Stimulated activated CD8-positive, alpha-beta memory T cell treated with anti-CD3 and anti-CD28 coated beads, Interleukin-7, amount 100 ng/mL, for 48 hours (primary cell): ENCODE results near the gene LMF1.

ENCODE experiments used
- DNase-seq, 2 donors: peaks; one replicate each; pipeline ENCODE4 v3.0.0-alpha.2; 2020; ENCODE audit warnings: low read depth in 1 of 2; ENCODE audit errors: extremely low read depth in 1 of 2

Gene LMF1

GRCh38 chr16:986411-986810 lies 15.6 kb upstream of the LMF1 start:
- DNase-seq = no peak

- DNase-seq = no peak
Observed at GRCh38 chr16:985646-986400, 15.0 kb upstream of the LMF1 start.

GRCh38 chr16:984736-985636 lies 14.2 kb upstream of the LMF1 start:
- no peak for DNase-seq

DNA sequence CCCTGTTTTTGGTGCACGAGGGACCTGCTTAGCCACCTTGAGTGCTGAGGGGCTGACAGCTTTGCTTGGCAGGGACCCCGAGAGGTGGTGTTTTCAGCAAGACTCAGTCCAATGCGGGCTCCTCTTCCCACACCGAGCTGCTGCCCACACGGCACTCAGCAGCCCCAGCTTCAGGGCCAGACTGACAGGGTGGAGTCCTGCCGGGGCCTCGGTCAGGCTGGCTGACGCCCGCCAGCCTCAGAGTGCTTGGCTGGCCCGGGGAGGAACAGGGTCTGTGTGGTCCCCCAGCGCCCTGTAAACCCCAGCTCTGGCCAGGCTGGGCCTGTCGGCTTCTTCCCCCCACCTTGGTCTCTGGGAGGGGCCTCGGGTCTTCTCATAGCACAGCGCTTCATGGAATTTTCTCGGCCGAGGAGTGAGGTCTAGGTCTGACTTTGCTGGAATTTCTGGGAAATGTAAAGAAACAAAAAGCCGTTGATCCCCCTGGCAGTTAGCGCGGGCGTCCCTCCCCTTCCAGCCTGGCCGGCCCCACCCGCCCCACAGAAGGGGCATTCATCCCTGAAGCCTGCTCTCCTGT lies 13.4 kb upstream of the LMF1 start:
- DNase-seq = no peak

DNA sequence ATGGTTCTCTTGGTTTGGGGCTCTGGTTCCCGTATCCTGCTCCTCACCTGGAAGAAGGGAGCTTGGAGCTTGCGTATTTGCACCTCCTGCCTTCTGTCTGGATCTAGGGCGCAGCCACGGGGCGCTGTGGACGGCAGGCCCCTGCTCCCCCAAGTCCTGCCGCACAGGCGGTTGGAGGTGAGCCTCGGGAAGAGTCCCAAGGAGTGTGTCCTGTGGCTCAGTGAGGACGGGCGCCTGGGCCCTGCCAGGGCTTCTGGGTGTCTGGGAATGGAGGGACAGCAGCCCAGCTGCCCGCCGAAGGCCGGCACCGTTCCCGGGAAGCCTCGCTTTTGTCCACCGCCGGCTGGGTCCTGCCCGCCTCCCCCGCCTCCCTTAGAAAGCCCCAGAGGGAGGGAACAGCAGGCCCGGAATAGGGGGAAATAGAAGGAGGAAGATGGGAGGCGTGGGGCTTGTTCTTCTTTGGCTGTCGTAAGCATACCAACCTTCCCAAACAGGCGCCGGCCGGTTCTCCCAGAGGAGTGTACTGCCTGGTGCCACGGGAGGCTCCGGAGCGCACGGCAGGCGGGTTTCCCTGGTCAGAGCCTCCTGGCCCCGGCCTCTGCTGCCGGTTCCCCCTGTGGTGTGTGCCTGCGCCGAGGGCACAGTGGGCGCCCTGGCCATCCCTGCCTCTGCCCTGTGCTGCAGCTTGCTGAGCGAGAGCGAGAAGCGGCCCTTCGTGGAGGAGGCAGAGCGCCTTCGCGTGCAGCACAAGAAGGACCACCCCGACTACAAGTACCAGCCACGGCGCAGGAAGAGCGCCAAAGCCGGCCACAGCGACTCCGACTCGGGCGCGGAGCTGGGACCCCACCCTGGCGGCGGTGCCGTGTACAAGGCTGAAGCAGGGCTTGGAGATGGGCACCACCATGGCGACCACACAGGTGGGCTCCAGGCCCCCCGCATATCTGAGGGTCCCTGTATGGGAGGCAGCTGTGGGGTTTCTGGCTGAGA lies 12.6 kb upstream of the LMF1 start:
- no peak for DNase-seq

DNA sequence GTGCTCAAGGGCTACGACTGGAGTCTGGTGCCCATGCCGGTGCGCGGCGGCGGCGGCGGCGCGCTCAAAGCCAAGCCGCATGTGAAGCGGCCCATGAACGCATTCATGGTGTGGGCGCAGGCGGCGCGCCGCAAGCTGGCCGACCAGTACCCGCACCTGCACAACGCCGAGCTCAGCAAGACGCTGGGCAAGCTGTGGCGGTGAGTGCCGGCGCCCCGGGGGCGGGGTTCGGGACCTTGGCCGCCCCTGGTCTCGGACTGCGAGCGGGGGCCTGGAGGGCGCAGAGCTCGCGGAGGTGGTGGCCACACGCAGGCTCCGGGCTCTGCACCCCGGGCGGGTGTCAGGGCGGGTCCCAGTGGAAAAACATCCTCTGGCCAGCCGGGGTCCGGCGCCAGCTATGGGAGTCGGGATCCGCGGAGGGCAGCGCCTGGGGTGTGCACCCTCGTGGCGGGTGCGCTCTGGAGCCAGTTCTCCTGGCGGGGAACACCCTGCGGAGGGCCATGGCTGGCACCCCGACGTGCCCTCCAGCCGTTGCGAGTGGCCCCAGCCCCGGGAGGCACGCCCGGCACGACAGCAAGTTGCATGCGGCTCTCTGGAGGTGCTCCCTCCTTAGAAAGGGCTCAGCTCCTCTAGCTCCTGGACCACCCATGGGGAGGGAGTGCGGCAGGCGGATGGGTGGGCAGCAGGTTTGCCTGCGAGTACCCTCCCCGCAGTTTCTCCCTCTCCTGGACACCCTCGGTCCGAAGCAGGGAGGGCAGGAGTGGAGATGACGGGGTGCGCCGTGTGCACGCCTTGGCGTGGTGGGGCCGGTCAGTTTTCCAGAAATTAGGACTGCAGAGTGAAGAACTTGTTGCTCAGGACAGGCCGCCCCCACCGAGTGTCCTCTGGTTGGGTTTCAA lies 11.6 kb upstream of the LMF1 start:
- no peak for DNase-seq

DNA sequence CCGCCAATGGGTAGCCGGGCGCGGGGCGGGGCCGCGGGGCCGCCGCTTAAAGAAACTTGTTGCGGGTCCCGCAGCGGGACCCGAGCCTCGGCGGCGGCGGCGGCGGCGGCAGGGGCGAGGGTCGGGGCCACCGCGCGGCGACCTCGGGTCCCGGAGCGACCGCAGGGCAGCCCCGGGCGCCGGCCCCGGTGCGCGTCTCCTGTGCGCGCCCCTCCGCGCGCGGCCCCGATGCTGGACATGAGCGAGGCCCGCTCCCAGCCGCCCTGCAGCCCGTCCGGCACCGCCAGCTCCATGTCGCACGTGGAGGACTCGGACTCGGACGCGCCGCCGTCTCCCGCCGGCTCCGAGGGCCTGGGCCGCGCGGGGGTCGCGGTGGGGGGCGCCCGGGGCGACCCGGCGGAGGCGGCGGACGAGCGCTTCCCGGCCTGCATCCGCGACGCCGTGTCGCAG lies 10.9 kb upstream of the LMF1 start, which contains the start of gene SOX8:
Gene SOX8 (plus strand): TSS at position 76 of the 450 bp plus-strand sequence. CDS start 153 bp downstream, at position 229.
- peak in 1 of 2 donors; percentile 32 for DNase-seq

DNA sequence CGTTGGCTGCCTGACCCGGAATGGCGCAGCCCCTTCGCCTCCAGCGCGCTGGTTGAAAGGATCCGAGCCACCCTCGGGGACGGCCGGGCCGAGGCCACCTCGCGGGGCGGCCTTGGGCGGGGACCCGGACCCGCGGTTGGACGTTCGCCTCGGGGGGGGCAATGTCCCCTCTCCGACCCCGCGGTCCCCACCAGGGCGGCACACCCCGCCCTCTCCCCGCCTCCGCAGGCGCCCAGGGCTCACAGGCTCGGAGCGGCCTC lies 9.7 kb upstream of the LMF1 start:
- no peak for DNase-seq

GRCh38 chr16:979859-980594 lies 9.2 kb upstream of the LMF1 start:
- no peak for DNase-seq

- DNase-seq = no peak
Observed at GRCh38 chr16:979147-979546, 8.4 kb upstream of the LMF1 start.

DNA sequence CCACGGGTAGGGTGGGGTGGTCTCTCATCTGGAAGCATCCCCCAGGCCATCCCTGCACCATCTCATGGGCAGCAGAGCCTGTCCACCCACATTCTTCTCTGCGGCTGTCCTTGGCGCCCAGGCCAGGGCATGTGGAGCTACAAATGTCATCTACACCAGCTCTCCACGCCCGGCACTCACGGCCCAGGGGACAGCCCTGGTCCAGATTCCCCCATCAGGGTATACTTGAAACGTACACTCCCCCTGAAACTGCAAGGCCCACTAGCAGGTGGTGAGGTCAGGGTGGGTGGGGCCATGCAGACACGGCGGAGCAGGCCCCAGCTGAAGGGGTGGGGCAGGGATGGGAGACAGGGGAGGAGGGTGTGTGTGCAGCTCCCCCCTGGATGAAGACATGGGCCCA lies 7.6 kb upstream of the LMF1 start:
- no peak for DNase-seq

DNA sequence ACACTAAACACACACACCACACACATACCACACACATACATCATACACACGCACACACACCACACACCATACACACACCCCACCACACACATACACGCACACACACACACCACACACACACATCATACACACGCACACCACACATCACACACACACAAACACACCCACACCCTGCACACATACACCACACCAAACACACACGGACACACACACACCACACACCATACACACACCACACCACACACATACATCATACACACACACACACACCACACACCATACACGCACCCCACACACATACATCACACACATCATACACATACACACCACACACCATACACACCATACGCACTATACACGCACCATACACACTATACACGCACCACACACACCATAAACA lies 7.1 kb upstream of the LMF1 start:
- no peak for DNase-seq

DNA sequence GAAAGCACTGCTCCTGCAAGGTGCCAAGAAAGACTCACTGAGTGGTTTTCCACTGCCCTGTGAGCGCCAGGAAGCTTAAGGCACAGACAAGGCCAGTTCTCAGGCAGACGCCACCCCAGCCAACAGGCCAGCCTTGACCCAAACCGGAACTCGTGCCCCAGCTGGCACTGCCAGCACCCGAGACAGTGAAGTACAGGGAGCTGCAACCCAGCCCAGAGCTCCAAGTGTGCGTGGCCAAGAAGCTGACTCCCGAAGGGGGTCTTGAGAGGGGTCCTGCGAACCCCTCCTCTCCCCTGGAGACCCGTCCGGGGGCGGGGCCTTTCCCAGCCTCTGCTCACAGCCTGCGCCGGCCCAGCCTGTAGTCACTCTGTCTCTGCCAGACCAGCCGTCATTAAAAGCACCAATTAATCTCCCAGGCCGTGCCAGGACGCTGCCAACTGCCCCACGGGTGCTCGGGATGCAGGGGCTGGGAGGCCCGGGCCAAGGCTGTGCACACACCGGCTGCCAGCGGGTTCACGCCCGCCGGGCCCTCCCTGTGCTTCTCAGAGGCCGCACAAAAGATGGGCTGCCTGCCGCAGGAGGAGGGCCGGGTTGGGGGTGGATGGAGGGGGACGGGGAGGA lies 6.4 kb upstream of the LMF1 start:
- no peak for DNase-seq

GRCh38 chr16:976389-976931 lies 5.7 kb upstream of the LMF1 start:
- DNase-seq = peak in 1 of 2 donors; percentile 21

DNA sequence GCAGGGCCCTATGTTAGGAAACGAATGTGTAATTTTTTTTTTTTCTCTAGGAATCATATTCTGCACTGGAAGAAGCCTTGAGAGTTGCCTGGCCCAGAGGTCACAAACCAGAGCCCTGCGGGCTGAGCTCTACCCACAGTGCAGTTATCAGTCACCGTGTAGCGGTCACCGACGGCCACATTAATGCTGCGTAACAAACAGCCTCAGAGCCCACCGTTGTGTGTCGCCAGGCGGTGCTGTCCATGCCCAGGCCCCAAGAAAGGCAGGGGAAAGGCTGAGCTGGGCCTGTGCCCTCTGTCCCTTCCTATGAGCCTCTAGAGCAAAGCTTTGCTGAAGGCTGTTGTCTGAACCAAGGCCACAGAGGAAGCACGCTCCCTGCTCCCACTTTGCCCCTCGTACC lies 4.5 kb upstream of the LMF1 start:
- no peak for DNase-seq

DNA sequence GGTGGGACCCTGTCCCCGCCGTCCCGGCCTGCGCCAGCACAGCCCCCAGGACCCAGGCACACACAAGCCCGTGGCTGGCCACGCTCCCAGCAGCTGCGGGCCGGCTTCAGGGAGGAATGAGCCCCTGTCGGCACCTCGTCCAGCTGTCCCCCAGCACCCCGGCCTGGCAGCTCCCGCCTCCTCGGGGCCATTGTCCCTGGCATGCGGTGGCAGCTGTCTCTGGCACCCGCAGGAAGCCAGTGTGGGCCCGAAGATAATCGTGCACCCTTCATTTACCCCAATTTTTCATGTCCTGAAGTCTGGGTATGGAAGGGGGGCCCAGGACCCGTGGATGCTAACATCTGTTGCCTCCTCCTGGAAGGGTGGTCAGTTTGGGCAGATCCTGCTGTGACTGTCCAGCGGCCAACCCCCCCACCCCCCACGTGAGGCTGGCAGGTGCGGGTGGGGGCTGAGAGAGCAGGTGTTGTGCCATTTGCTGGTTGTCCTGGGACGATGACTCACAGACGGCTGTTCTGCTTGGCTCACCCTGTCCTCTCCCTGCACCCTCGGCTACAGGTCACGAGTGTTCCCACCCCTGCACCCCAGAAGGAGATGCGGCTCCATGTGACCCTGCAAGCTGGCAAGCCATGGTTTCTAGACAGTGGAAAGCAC lies 4.0 kb upstream of the LMF1 start:
- no peak for DNase-seq

DNA sequence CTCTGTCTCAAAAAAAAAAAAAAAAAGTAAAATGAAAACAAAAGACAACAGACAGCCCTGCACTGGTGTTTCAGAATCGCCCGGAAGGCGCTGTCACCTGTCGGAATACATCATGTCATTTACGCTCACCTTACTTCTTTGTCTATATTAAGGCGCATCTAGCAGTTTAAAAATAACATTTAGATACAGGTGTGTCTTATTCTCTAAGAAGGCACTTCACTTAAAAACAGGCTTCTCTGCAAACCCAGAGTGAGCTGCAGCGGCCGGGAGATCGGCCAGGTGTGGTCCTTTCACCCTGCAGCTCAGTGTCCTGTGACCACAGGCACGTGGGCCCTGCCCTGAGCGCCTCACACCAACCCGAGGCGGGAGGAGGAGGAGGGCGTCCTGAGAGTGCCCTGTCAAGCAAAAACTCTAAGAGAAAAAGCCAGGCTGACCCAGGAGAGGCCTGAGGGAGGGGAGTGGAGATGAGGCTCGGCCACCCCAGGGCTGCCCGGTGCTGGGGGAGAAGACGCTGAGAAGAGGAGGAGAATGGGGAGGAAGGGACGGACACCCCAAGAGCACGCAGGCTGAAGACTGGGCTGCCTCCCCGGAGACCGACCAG lies 3.3 kb upstream of the LMF1 start:
- no peak for DNase-seq
